HG02981 (cell line): ENCODE data around the gene PLPP2.

Experiments
- ATAC-seq: cut with Tn5 transposase; IDR thresholded peaks from one replicate; pipeline ENCODE4 v1.9.1; 2021; ENCODE audit warnings: mild to moderate bottlenecking, moderate library complexity; ENCODE audit not compliant: unreplicated experiment

PLPP2 gene

DNA sequence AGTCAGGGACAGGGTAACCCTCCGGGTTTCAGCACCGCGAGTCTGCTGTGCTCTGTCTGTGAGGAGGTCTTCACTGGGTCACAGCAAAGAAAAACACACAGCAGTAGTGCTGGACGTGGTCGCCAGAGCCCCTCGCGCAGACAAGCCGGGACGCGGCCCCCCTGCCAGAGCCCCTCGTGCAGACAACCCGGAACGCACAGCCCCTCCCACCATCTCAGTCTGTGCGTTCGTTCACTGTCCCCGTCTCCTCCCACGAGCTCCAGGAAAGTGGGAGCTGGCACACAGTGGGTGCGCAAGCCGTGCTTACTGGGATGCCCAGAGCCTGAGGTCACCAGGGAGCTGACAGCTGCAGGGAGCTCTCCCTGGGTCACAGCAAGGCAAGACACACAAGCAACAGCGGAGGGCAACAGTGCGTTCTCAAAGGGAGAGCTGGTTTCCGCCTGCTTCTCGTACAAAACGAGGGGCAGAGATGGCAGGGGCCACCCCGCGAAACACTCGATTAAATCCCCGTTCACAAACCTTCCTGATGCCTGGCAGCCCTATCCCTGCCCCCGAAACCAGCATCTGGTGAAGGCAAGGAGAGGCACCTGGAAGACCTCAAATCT is 3.2 kb upstream of the PLPP2 start:
- ATAC-seq, result no peak

DNA sequence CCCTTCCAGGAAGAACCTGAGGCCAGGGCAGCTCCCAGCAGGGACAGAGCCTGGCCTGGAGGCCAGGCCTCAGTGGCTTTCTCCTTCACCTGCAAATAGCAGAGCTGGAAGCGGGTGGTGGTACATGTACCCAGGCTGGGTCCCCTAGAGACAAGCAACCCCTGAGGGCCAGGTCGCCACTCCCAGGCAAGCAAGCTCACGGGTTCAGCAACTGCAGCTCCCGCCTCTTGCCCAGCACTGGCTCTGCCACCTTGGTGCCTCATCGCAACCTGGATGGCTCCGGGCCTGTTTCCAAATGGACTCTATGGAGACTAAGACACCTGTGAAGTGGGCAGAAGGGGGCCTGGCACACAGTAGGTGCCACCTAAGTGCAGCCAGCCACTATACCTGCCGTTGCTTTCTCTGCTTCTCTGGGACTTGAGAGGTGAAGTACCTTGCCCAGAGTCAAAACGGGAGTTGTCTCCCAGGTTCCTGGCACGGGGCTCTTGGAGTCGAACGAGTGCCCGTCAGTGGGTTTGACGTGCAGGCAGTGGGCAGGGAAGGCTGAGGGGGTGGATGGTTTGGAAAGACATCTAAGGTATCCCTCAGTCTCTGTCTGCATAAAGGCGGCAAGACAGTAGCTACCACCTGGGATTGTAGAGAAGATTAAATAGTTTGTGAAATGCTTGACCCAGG is 2.4 kb upstream of the PLPP2 start:
- no peak for ATAC-seq

GRCh38 chr19:292951-293350 is 1.7 kb upstream of the PLPP2 start:
- no peak for ATAC-seq

DNA sequence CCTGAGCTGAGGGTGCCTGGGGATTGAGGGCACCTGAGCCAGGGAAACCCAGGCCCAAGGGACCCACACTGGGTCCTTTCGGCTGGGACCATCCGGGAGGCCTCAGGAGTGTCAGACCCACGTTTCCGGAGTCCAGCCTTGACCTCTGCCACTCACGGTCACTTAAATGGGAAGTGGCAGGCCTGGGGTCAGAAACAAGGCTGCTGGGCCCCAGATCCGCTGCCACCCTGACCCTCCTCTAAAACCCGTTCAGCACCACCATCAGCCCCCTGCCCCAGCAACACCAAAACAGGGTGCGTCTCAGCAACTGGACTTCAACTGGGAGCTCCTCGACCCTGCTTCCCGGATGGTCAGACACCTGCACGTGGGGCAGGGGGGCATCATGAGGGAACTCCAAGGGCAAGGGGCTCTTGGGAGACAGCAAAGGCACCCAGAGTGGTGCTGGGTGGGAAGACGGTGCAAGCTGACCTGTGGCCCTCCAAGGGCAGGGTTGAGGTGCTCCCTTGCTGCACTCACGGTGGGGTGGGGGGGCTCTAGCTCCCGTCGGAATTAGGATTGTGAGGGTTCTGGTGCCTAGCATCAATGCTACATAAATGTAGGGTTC is 1.2 kb upstream of the PLPP2 start:
- no peak for ATAC-seq

DNA sequence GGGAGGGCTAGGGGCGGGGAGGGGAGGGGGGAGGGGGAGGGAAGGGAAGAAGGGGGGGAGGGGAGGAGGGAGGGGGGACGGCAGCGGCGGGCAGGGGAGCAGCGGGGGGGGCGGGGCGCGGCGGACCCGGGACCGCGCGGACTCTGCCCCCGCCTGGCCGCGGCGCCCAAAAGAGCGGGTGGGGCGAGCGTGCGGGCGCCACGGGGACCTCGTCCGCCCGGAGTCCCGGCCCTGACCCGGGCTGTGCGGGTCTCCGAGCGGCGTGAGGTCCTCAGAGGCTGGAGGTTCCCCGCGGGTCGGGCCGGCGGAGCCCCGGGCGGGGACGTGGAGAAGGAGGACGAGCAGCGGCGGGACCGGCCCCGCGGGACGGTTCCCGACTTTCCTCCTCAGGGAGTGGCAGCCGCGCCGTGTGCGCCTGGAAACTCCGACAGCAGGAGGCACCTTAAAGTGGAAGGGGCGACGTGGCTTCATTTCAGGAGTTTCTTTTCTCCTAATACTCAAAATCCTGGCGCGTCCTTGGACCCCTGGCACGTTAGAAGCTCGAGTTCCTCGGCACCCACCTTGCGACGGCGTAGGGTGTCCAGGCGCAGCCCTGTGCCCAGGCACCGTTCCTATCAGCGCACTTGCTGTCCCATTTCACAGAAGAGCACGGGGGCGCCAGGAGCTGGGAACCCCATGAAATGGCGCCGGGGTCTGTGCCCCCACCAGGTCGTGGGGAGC is 518 bp upstream of the PLPP2 start:
- ATAC-seq, result no peak

DNA sequence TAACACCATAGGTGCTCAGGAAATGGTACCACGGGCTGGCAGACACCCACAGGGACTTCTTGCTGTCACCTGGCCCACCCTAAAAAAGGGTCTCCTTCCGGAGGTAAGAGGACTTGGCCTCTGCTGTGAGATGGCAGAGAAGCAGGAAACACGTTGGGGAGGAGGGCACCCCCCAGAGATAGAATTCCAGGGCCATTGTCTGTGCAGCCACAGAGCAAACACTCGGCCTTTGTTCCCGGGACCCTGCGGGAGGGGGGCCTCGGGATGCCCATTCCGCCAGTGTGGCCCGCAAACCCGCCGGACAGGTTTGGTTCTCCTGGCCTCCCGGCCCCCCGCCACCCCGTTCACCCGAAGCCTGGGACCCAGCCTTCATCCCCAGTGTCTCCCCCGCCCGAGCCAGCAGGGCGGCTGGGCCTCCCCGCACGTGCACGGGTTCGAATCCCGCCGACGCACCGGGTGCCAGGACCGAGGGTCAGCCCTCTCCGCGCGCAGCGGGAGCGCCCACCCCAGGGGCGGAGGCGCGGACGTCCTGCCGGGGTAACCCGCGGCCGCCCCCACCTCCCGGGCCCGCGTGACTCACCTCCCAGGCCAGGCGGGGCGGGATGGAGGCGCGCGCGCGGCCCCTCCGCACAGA is 714 bp downstream of the PLPP2 start:
- ATAC-seq, result no peak

GRCh38 chr19:289651-290371 is 1.4 kb downstream of the PLPP2 start:
- ATAC-seq, result no peak

DNA sequence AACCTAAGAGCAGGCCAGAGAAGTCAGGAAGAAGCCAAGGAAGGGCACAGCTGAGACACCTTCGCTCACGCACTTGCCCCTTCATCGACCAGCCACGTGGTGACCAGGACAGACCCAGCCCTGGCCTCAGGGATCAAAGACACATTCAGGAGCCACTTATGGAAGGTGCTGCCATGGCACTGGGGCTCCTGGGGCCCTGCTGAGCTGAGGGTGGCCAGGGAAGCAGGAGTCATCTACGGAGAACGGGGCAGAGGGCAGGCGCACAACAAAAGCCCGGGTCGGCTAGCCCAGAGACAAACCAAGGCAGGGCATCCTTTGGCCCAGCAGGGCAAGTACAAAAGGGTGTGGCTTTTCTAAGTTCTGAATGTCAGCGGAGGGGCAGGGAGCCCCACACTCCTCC is 2.3 kb downstream of the PLPP2 start:
- ATAC-seq, result no peak

- no peak for ATAC-seq
These were observed 3.8 kb downstream of the PLPP2 start for GRCh38 chr19:287381-287871.

DNA sequence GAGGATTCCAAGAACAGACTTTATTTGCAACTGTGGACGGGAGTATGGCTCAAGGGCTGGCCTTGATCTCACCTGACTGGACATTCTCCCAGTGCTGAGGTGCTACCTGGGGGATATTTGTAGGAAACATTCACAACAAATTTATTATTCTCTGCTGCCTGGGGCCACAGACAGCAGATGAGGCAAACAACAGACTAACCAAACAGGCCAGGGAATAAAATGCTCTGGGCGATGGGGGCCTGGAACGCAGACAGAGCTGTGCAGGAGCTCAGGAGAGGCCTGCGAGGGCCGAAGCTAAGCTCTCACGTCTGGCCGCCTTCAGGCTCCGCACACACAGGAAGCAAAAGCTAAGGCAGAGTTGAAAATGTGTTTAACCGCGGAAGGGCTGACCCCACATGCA is 7.8 kb downstream of the PLPP2 start:
- no peak for ATAC-seq

DNA sequence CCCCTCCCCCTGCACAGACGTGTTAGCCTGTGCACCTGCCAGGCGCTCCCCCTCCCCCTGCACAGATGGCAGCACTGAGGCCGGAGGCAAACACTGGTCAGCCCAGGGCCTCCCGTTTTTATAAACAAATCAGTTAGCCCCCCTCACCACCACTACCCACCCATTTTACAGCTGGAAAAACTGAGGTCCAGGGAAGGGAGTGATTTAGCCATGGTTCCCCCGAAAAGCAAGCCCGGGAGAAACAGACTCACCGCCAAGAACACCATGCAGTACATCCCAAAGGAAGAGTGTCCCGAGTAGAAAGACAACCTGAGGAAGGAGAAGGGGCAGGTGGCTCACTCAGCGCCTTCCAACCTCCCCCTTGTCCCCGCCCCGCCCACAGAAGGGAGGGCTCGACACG is 8.7 kb downstream of the PLPP2 start:
- no peak for ATAC-seq

DNA sequence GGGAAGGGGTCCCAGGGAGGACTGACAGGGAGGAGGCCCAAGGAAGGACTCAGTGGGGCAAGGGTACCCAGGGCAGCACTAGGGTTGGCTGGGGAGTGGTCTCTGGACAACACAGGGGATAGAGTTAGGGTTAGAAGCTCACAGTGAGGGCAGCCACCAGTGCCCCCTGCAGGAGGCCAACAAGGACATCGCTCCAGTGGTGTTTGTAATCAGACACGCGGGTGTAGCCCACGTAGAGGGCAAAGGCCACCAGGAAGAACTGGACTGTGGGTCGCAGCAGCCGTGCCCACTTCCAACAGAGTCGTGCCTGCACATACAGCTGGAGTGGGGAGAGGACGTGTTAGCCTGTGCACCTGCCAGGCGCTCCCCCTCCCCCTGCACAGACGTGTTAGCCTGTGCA is 9.2 kb downstream of the PLPP2 start:
- ATAC-seq, result no peak

GRCh38 chr19:281156-281853 is 9.9 kb downstream of the PLPP2 start:
- ATAC-seq, result no peak

DNA sequence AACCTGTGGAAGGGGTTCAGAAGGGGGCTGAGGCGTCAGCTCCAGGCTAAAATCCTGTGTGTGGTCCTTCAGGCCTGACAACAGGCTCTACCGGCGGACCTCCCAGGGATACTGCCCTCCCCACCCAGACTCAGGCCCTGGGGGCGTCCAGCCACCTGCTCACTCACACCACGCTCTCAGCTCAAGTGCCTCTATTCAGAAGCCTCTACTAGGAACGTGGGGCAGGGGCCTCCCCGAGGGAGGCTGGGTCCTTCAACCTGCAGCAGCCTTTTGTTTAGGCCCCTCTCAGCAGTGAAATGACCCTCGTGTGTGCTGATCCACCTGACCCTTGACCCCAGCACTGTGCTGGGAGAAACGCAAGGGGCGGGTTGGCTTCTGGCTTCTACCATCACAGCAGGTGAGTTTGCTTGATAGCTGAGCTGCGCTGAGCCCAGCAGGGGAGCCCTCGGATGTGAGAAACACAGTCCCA is 10.6 kb downstream of the PLPP2 start:
- ATAC-seq, result no peak

GRCh38 chr19:279656-280055 is 11.5 kb downstream of the PLPP2 start:
- no peak for ATAC-seq

DNA sequence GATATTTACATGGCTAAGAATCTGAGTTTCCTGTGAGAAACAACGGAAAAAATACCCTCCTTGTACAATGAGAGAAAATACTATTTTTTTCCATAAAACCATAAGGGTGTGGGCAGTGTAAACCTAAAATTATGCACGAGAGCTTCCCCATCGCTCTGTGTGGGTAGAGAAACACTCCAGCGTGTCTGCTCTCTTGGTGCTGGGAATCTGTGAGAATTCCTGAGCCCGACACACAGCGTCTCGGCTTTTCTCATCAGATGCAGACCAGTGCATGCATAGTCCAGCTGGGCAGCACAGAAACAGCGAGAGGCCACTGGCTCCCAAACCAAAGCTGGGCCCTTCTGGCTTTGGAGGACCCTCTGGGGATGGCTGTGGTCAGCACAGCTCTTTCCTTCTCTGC is 12.0 kb downstream of the PLPP2 start:
- no peak for ATAC-seq

DNA sequence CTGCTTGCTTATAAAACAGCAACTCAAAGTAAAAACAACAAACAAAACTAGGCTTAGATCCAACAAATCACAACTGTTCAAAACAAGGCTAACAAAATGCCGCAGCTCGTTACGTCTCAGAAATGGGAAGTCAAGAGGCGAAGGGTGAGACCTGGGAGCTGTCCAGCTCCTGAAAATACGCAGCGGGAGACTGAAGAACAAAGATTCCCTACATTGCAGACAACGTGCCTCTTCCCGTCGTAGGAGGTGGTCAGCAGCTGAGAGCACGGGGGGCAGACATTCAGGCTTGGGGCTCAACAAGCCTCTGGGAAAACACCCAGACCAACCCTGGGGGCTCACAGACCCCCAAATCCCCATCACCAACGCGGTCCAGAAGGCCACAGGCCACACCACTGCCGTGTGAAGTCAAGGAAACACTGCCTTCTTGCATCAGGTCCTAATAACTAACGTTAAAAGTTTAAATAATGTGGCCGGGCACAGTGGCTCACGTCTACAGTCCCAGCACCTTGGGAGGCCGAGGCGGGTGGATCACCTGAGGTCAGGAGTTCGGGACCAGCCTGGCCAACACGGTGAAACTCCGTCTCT is 13.5 kb downstream of the PLPP2 start:
- ATAC-seq, result no peak

- ATAC-seq, result no peak
These were observed 14.1 kb downstream of the PLPP2 start for GRCh38 chr19:277131-277530.

DNA sequence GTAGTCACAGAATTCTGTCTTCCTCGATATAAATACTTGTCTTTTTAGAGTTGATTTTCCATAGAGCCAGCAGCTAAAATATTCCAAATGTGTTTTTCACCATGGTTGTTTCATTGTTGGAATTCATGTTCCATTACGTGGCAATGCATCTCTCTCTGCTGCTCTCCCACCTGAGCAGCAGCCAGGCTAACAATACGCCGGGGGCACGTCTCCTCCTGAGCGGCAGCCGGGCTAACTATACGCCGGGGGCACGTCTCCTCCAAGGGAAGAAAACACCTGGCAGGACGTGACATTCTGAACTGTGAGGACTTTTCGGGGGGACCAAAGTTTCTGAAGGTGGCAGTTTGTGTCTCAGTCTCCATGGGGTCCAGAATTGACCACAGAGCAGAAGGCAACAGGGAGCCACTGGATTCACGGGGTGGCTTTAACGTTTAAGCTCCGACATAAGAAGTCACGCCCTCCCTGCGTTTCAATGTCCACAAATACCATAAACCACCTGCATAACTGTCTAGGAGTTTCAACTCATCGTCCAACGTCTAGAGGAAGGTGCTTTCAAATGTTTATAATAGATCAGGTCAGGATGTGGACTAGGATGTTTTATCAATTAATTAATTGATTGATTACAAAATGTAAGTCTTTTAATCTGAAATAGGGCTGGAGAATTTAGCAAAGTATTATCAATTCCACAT is 15.1 kb downstream of the PLPP2 start:
- ATAC-seq, result no peak
